Measurements from ENCODE around the gene TMEM88. TPM values are rescaled to one million over a fixed set of nuclear protein-coding genes. Genes with fewer than 3 reads are reported as not detected.
A peak's percentile ranks its signal among the peaks of the same experiment; 100 is the strongest.

The TMEM88 gene
- total RNA-seq, 1 experiment from 2014 or later: 2.8 TPM

DNA sequence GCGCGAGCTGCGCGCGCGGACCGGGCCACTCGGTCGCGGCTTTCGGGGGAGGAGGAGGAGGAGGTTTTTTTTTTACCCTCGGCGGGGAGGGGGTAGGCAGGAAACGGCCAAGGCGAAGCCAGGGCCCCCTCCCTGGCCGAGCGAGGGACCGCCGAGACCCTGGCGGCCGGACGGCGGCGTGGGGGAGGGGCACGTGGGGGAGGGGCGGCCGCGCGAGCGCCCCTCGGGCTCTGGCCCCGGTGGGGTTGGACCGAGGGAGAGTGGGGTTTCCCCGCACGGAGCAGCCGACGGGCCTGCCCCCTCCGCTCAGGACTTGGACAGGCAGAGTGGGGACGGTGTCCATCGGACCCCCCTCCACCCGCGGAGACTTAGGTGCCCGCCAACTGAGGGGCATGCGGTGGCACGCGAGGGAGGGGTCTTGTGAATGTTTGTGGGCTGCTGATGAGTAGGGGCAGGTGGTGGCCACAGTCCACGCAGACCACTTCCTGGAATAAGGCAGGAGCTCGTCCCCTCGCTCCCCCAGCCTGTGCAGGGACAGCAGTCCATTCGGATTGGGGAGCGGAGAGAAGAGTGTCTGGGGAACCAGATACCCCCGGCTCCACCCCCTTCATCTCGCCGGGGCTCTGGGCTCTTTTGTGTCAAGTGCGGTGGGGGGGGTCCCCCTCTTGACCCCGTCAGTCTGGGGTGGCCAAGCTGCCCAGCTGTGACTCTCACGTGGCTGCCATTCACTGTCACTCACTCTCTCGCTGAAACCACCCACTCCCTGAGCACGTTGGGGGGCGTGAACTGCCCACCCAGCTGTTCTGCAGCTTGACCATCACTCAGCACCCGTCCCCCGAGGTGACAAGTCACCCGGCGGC, 30.7 kb downstream of the TMEM88 start:
- Histone ChIP-seq H3K79me2 (ENCODE audit: insufficient read depth, low read length) (peaks cover 33% of the 10 kb centered on the region), H3K4me2 (ENCODE audit: low read length) (peak overlapping the region; percentile 99), H3K27me3 (ENCODE audit: insufficient read depth, low read length) (no peaks in the 10 kb centered on the region), H3K27ac (ENCODE audit: low read depth, low read length) (peak overlapping the region; percentile 97), H3K9ac (ENCODE audit: low read length) (peak overlapping the region; percentile 86), H4K20me1 (ENCODE audit: insufficient read depth) (no peaks in the 10 kb centered on the region), H3K36me3 (ENCODE audit: control insufficient read depth in 1 of 2, insufficient read depth in 2 of 2, low read length in 2 of 2) (peaks cover 3 to 8% of the 10 kb centered on the region in 2 experiments; a peak in 2 of 4 replicates), H3K4me3 (replicated peaks in 1 of 2; ENCODE audit: low read depth in 1 of 2, low read length in 2 of 2) (peak overlapping the region; percentile 56 to 82), H3K9me3 (ENCODE audit: control insufficient read depth in 1 of 2, insufficient read depth in 1 of 2, low read depth in 1 of 2, low read length in 2 of 2) (no peaks in the 10 kb centered on the region), H3K9me2 (ENCODE audit: insufficient read depth) (no peaks in the 10 kb centered on the region), H2AFZ (ENCODE audit: low read depth, low read length, poor library complexity, severe bottlenecking) (no peak overlapping the region), H3K4me1 (ENCODE audit: control insufficient read depth in 1 of 2, insufficient read depth in 2 of 2, low read length in 2 of 2) (peaks cover 39 to 53% of the 10 kb centered on the region in 2 experiments)
- TF ChIP-seq ZNF274 (IDR thresholded peaks at IDR 0.05; ENCODE audit: low read depth, low read length): no peak
- TF ChIP-seq RAD21 (IDR thresholded peaks at IDR 0.05; ENCODE audit: low read depth): no peak
- TF ChIP-seq FOSL1 (IDR thresholded peaks at IDR 0.05; ENCODE audit: low read depth): no peak
- peak; percentile 30; the same call in 1 of the 2 replicates for TF ChIP-seq ZFX (IDR thresholded peaks at IDR 0.05)
- no peak for TF ChIP-seq CEBPB (IDR thresholded peaks at IDR 0.05; ENCODE audit: low read depth)
- TF ChIP-seq, protein P1, sequence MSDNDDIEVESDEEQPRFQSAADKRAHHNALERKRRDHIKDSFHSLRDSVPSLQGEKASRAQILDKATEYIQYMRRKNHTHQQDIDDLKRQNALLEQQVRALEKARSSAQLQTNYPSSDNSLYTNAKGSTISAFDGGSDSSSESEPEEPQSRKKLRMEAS (IDR thresholded peaks at IDR 0.05): peak; percentile 31; the same call in 1 of the 2 replicates
- peak; percentile 54 for TF ChIP-seq TCF7L2 (IDR thresholded peaks at IDR 0.05; ENCODE audit: borderline replicate concordance, extremely low read depth, insufficient read depth, insufficient read length)
- BruUV-seq (replicated peaks): no TSS peak
- peak; percentile 28 for ATAC-seq
- intact Hi-C loops (cut with micrococcal nuclease): loop anchor here (2.0 kb wide), 1 partner anchor 51 kb away; the partner anchor contains the start of gene KDM6B
- ChIA-PET RAD21 (ENCODE audit: low non-redundant PET in 1 of 2, low total read pairs in 2 of 2, uncharacterized antibody in 2 of 2, unreplicated experiment in 2 of 2) (interaction anchor here in 1 of 2 experiments (0.5 kb wide), 1 partner anchor 46 kb away, joined by 3 read pairs; the partner anchor contains the start of gene TRAPPC1), POLR2A (no interaction called here), CTCF (interaction anchor here (0.8 to 1.0 kb wide), 3 partner anchors 19 to 29 kb away, joined by 3 read pairs; partner anchors contain the start of gene NAA38)
- DNase-seq (ENCODE audit: low read depth, low spot score): no peak

Data from HCT116 (cell line).